HG03103 (cell line): ENCODE data around the gene PPIL4.

Experiments used
- ATAC-seq: cut with Tn5 transposase; IDR thresholded peaks from one replicate; pipeline ENCODE4 v1.9.1; 2021; ENCODE audit warnings: low read depth; ENCODE audit not compliant: unreplicated experiment

The PPIL4 gene

DNA sequence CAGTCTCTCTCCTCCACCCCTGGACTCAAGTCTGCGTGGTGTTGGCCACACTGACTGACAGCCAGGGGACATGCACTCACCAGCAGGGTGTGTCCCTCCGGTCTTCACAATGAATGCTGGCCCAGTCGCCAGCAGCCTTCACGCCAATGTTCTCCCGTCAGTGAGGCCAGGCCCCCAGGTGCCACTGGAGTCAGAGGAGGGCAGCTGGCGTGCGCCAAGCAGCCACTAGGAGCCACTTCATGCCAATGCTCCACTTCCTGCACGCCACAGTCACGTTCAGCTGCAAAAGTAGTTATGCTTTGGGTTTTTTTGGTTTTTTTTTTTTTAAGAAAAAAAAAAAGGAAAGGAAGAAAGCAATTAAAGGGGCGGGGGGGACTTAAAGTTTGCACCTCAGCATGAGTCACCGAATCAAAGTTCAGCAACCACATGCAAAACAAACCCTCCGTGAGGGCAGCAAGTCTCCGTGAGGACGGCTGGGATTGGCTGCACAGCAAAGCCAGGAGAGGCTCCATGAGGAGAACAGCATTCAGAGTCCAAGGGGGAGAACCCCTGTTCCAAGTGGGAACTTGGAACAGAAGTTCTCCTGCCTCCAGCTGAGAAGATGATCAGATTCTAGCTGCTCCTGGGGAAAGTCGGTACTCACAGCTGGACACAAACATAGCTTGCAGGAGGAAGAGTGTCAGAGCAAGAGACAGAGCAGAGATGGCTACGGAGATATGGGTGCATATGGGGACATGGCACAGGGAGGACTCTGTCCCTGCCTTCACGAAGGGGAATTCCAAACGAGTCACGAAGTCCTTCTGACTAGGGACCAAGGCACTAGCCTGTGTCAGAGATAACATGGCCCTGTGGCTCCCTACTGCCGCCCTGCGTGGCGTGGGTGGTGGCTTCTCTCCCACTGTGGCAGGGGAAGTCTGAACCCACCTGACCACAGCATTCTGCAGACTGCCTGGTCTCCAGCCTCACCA lies 60.8 kb downstream of the PPIL4 start, which contains the start of gene ZC3H12D:
ZC3H12D (minus strand) TSS at position 282 of the 968 bp plus-strand sequence. CDS start 10,471 bp downstream, outside the sequence.
- no peak for ATAC-seq

DNA sequence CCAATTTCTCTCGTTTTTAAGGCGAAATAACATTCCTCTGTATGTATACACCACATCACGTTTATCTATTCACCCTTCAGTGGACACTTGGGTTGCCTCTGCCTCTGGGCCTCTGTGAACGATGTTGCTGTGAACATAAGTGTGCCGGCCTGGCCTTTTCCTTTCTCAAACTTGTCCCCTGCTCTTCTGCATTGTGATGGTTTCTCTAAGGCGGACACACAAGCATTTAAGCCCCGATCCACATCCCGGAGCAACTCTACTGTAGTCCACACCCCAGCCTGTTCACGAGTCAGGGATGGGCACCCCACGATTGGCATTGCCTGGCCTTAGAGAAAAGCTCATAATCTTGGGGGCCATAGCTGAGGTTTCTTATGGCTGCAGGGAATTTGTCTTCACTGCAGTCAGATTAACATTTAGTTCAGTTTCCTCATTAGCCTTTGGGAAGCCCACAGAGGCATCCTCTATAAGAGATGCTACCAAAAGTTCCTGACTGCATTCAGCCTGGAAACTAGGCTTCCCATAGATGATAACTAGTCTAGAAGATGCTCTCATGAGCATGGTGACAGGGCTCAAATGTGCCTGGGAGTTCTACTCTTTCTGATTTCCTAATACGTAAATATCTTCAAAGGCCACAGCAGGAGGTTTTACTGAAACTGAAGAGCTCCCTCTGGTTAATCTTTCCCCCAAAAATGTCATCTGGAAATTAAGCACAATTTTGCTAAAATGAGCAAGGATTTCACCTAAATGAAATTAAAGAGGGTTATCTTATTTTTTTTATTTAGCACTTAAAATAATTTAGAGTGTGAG lies 61.8 kb downstream of the PPIL4 start:
- ATAC-seq = no peak

DNA sequence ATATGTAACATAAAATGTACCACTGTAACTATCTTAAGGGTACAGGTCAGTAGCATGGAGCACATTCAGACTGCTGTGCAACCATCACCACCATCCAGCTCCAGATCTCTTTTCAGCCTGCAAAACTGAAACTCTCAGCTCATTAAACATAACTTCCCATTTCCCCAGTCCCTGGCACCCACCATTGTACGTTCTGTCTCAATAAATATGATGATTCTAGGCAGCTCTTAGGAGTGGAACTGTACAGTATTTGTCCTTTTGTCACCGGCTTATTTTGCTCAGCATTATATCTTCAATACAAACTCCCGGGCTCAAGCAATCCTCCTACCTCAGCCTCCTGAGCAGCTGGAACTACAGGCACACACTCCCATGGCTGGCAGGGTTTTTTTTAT lies 62.5 kb downstream of the PPIL4 start:
- peak; percentile 21 for ATAC-seq

DNA sequence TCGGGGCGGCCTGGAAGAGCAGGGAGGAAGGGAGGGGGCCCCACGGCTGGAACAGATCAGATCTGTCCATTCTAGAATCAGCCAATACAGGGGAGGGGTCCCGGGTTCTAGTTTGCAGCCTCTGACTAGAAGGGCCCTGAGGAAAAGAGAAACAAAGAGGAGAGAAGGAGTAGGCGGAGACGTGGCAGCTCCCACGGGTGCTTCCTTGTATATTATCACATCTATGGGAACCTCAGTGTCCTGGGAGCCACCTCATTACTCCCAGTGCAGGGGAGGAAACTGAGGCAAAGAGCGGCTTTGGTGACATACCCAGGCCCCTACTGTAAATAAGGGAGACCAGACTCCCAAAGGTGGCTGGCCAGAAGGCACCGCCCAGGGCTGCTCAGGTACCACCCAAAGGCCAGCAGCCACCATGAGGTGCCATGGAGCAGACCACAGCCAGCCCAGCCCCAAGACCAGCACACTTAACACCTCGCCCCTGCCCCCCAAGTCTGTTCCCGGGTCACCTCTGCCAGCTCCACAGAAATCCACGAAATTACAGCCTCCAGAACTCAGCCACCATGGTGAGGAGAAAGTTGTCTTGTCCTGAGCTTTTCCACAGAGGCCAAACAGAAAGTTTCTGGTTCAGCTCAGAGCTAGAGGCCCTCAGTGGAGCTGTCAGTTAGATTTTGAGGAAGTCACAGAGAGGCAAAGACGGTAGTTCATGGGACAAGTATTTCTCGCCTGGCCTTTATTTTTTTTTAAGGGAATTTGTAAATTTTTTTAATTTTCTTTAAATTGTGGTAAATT lies 63.1 kb downstream of the PPIL4 start:
- ATAC-seq = no peak

DNA sequence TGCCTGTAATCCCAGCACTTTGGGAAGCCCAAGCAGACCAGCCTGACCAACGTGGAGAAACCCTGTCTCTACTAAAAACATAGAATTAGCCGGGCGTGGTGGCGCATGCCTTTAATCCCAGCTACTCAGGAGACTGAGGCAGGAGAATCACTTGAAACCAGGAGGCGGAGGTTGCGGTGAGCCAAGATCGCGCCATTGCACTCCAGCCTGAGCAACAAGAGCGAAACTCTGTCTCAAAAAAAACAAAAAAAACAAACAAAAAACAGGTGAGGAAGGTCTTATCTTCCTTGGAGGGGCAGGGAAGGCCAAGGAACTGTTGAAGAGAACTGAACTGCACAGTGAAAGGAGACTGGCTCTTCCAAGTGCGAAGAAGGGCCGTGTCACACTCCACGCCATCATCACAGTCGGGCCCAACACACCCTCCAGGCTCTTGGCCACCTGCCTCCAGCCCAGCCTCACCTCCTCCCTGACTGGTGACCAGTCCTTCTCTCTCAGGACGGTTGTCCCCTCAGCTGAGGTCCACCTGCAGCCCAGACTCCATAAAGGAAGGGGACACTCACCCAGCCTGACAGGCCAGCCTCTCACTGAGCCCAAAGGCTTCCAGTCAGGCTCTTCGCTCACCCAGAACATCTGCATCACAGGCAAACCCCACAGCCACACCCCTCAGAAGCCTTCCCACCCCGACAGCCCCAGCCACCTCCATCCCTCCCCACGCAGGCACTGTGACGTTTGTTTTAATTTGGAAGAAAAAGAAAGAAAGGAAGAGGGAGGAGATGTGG lies 65.2 kb downstream of the PPIL4 start:
- ATAC-seq = no peak

DNA sequence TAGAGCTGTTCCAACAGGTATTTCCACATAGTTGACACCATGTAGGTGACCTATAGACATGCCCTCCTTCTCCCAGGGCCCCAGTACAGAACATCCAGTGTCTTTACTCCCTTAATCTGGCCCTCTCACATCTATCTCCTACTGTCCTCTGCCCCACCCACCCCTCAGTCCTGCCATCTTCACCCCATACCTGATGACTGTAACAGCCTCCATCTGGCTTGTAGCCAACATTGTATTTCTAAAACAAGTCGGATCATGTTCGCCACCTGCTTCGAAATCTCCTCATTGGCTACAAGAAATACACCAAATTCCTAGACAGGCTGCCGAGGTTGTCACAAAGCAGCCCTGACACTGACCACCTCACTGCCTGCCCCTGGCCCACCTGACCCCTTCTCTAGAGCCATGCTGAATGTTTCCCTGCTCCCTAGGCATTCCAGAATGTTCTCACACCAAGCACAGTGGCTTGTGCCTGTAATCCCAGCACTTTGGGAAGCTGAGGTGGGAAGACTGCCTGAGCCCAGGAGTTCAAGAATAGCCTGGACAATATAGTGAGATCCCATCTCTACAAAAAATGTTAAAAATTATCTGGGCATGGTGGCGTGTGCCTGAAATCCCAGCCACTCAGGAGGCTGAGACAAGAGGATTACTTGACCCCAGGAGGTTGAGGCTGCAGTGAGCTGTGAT lies 67.1 kb downstream of the PPIL4 start:
- no peak for ATAC-seq

DNA sequence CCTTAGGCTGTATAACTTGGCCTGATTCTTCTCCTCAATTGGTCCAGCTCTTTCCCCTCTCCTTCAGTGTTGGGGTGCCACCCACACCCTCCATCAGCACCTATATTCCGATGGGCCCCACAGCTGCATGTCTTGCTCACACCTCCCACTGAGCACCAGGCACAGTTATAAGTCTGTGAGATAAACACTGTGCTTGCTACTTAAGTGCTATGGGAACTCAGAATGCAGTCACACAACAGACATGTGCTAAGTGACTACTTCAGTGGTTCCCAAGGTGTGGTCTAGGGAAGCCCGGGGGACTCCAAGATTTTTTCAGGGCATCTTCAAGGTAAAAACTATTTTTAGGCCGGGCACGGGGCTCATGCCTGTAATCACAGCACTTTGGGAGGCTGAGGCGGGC lies 68.3 kb downstream of the PPIL4 start:
- no peak for ATAC-seq

DNA sequence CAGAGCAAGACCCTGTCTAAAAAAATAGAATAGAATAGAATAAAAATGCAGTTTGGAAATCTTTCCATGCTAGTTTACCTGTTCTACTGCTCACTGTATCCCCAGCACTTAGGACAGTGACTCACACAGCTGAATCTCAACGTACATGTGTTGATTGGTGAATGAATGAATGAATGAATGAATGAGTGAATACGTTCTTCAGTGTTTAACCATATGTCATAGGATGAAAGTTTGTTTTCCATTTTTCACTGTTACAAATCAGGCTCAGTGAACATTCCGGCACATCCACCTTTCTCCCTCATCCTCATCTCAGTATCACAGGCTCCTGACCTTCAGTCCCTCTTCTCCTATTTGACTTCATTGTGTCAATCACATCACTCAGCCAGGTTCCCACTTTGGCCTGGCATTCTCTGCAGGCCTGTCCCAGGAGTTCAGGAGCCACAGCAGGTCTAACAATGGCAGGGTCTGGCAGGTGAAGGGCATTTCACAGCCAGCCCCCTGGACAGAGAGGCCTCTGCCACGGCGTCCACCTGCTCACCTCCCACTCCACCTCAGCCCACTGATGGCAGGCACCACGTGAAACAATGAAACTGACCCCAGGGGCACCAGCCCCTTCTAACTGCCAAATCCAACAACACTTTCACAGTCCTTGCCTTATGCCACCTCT lies 68.9 kb downstream of the PPIL4 start:
- ATAC-seq = no peak

DNA sequence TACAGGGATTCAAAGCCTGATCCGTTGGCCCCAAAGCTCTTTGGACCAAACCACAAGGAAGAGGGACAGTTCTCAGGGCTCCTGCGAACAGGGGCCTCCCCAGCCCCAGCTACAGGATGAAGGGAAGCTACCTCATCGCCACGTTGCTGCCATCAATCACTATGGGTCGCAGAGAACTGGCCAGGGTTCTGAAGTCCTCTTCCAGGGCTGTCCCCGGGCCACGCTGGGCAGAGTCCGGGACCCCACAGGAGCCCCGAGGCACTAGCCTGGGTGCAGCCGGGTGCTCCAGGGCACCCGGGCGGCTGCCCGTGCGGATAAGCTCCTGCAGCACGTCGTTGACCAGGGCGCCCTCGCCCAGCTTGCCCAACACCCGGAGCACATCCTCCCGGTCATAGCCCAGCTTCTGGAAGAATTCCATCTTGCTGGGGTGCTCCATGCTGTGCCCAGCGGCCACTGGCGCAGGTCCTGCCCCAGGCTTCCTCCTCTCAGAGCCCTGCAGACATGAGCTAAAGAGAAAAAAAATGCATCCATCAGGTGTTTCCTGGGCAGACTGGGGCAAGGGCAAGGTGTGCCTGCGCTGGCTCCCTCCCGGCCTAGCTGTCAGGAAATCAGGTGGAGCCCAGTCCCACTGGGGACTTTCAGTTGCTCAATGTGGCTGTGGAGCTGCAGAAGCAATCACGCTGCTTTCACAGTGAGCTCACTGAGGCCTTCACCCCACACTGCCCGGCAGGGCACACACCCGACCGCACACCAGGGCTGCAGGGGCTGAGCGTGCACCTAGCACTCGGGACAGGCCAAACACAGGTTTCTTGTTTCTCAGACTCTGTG lies 71.5 kb downstream of the PPIL4 start:
- no peak for ATAC-seq

DNA sequence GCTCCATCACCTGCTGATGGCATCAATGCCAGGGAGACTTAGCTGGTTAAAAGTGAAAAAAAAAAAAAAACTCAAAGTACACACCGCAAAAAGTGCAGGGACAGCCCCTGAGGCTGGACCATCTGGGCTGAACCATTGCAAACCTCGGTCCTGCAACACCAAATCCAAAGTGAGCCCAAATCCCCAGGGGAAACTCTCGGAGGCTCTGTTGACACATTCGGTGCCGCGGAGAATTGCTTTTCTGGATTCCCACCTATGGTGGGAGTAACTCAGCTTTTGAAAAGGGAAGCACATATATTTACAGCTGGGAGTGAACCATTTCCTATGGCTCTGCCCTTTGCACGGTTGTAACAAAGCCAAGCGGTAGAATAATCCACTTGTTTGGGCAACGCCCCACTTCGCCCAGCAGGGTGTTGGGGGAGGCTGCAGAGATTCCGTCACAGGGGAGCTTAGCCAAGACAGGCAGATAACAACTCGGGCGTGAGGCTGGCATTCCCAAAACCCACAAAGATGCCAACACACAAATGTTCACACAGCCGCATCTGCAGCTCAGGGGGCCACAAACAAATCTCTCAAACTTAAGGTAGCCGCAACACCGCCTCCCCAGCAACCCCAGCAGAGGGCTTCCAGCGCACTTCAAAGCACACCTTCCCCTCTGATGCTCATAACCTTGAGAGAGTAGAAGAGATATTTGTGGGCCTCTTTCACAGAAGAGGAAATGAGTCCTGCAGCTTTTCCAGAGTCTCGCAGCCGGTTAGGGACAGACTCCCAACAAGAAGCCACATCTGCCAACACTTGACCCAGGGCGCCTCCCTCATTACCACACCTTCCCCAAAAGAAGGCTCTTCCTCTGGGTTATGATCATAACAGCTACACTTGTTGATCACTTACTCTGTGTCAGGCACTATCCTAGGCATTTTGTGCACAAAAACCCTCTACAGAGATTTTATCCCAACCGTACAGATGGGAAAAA lies 72.5 kb downstream of the PPIL4 start:
- no peak for ATAC-seq

DNA sequence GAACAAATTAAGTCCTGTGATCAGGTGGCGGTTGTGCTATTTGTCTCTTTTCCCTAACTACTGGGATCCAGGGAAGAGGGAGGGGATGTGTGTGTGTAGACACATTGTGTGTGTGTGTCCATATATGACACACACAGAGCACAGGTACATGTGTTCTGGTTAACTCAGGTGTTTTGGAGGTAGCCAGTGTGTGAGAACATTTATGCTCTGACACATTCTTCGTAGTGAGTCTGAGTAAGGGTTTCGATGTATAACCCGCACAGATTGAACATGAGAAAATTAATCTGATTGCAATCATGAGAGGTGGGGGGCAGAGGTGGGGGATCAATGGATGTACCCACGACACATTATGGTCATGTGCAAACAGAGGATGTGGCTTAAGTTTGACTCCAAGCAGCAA lies 73.6 kb downstream of the PPIL4 start:
- ATAC-seq = no peak

DNA sequence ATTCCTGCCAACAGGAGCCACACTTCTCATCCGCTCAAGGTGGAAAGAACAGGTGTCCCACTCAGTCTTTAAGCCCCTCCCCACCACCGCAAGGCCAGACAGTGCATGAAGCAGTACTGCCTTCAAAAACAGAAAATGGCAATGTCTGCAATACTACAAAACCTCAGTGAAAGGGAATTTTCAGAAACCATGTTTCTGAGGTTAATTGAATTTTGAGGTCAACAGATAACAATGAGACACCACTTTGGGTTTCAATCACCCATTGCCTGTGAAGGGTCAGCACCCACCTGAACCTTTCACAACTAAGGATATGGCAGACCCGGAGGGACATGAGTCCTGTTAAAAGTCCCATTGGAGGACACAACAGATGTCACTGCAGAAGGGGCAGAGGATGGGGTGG lies 74.0 kb downstream of the PPIL4 start:
- ATAC-seq = no peak

DNA sequence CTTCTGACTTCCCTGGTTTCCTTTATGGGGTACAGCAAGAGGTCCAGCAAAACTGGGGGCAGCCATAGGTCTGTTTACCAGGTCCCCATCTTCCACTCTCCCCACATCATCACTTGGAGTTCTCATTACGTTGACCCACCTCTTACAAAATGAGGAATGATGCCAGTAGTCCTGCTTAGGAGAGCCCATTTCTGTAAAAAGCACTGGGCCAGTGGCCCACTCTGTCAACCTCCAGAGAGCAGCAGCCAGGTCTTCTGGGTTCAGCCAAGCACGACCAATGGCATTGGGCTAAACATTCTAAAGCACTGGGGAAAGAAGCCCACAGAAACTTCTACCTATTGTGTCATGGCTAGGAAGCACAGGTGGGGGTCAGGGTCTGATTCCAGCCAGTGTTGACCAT lies 74.9 kb downstream of the PPIL4 start:
- ATAC-seq = no peak

DNA sequence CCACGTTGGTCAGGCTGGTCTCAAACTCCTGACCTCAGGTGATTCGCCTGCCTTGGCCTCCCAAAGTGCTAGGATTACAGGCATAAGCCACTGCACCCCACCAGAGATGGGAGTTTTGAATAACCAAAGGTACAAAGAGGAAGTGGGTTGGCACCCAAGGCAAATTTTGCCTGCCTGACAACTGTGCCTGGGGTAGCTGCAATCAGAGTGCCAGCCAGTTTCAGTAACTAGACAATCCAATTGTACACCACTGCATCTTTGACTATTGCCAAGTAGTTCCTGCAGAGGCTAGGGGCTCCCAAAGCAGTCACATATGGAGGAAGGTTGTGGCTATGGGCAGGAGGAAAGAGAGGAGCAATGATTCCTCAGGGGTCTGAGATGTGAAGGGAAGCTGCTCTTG lies 77.7 kb downstream of the PPIL4 start:
- no peak for ATAC-seq

DNA sequence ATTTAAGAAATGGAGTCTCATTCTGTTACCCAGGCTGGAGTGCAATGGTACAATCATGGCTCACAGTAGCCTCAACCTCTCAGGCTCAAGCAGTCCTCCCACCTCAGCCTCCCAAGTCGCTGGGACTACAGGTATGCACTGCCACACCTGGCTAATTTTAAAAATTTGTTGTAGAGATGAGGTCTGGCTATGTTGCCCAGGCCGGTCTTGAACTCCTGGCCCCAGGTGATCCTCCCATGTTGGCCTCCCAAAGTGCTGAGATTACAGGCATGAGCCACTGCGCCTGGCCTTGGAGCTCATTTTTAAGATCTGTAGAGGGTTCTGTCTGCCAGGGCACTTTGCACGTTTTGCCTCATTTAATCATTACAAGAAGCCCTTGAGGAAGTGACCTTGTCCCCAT lies 78.6 kb downstream of the PPIL4 start:
- ATAC-seq = no peak

DNA sequence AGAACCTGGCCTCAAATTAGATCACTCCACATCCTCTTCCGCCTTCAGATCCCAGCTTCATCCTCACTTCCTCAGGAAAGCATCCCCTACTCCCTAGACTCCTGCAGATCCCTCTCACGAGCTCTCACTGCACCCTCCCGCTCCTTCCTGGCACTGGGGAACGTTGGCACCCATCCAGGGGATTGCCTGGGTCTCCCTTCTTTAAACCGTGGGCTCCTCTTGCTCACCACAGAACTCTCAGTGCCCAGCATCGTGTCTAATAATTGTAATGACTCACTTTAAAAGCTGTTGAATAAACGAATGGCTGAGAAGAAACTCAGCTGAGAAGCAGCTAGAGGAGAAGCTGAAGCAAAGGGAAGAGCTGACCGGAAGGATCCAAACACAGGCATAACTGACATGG lies 81.4 kb downstream of the PPIL4 start:
- no peak for ATAC-seq

DNA sequence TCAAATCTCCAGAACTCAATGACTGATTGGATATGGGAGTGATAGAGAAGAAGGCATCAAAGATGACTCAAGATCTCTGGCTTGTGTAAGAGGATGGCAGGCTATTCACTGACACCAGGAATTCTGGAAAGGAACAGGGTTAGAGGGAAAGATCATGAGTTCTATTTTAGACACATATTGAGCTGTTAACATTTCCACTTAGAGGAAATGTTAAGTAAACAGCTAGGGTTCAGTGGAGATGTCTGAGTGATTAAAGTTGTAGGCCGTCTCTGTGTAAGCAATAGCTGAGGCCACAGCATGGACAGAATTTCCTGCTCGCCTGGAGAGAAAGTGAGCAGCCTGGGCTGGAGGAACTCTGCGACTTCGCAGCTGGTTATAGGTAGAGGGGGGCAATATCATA lies 82.1 kb downstream of the PPIL4 start:
- ATAC-seq = no peak
